GM12878 (cell line): Measurements from ENCODE around the gene RPL19. TPM values are rescaled to one million over a fixed set of nuclear protein-coding genes. Genes with fewer than 3 reads are reported as not detected.

Experiments used
- ATAC-seq: fragments of 200-7000 bp; cut with Tn5 transposase; 3 replicates; pipeline ENCODE4 v1.9.1; 2020; ENCODE audit warnings: mild to moderate bottlenecking, moderate library complexity
- BruUV-seq: library from RNA; stranded (reverse); fragments of 400-500 nt; replicated peaks from 2 replicates; lab custom pipeline; 2021; lab: Mats Ljungman, UMichigan
- CTCF ChIA-PET: fragments of 300-600 bp; sonication (Branson Sonifier 250); formaldehyde crosslinking; extraction: SDS; loops from one replicate; lab custom pipeline; 2021; ENCODE audit warnings: inconsistent platforms; lab: Yijun Ruan, JAX
- POLR2A ChIA-PET: fragments of 350-600 bp; formaldehyde crosslinking; extraction: SDS; loops from one replicate; lab custom pipeline; 2021; ENCODE audit warnings: inconsistent platforms; lab: Charles Lee
- RAD21 ChIA-PET: fragments of 300-600 bp; sonication (Branson Sonifier 250); formaldehyde crosslinking; loops from one replicate; lab custom pipeline; 2023; ENCODE audit warnings: antibody characterized with exemption; ENCODE audit not compliant: unreplicated experiment; lab: Charles Lee
- SMC1A ChIA-PET: fragments of 300-600 bp; sonication (Branson Sonifier 250); formaldehyde crosslinking; loops from one replicate; lab custom pipeline; 2023; ENCODE audit not compliant: unreplicated experiment, uncharacterized antibody; lab: Charles Lee
- DNase-seq: peaks from one replicate; pipeline ENCODE4 v3.0.0-alpha.2; 2011; ENCODE audit warnings: low read depth, low spot score
- FAIRE-seq: peaks from 3 replicates; lab custom pipeline; 2011; peaks lifted over from hg19 to GRCh38; lab: Jason Lieb, UNC
- H2AFZ ChIP-seq: 2 replicates; pipeline ENCODE4 v1.6.0; 2011; ENCODE audit warnings: low read depth, low read length, control low read depth; ENCODE audit not compliant: control insufficient read depth
- H3K27ac ChIP-seq: 2 replicates; pipeline ENCODE4 v1.5.1; 2011; ENCODE audit warnings: control low read depth; ENCODE audit not compliant: control insufficient read depth, insufficient read depth
- H3K27me3 ChIP-seq, 2 experiments: replicated peaks in 1 of 2; 2 replicates each; pipeline versions ENCODE4 v1.6.0 to v1.6.1; 2011; ENCODE audit warnings: low read length in 1 of 2; ENCODE audit not compliant: control insufficient read depth in 2 of 2, insufficient read depth in 2 of 2
- H3K36me3 ChIP-seq, 2 experiments: 2 replicates each; pipeline ENCODE4 v1.5.1; 2011; ENCODE audit warnings: low read length in 1 of 2; ENCODE audit not compliant: control insufficient read depth in 2 of 2, insufficient read depth in 2 of 2
- H3K4me1 ChIP-seq: 2 replicates; pipeline ENCODE4 v1.6.1; 2011; ENCODE audit warnings: mild to moderate bottlenecking, low read length, moderate library complexity, mixed read lengths; ENCODE audit not compliant: control insufficient read depth, insufficient read depth
- H3K4me2 ChIP-seq: 2 replicates; pipeline ENCODE4 v1.6.0; 2011; ENCODE audit warnings: control low read depth; ENCODE audit not compliant: control insufficient read depth, insufficient read depth
- H3K4me3 ChIP-seq: fragments of 200-600 bp; sonication (generic); 2 replicates; pipeline ENCODE4 v1.5.1; 2016
- H3K79me2 ChIP-seq: 2 replicates; pipeline ENCODE4 v1.6.0; 2011; ENCODE audit warnings: low read length; ENCODE audit not compliant: control insufficient read depth, insufficient read depth
- H3K9ac ChIP-seq: 2 replicates; pipeline ENCODE4 v1.8.0; 2011; ENCODE audit warnings: low read length, control low read depth, mixed read lengths; ENCODE audit not compliant: control insufficient read depth, insufficient read depth
- H3K9me3 ChIP-seq: replicated peaks from 3 replicates; pipeline ENCODE4 v1.5.1; 2011; ENCODE audit warnings: mild to moderate bottlenecking, low read length; ENCODE audit not compliant: control insufficient read depth, insufficient read depth
- H4K20me1 ChIP-seq: 2 replicates; pipeline ENCODE4 v1.6.0; 2011; ENCODE audit not compliant: control insufficient read depth, insufficient read depth
- ASH2L ChIP-seq: fragments of 300-600, 200-600 bp; sonication (generic); IDR thresholded peaks from 2 replicates; pipeline ENCODE4 v1.6.1; 2017; ENCODE audit warnings: low read depth, mild to moderate bottlenecking, borderline replicate concordance
- NR2C1 ChIP-seq: fragments of 450-650 bp; IDR thresholded peaks from 2 replicates; pipeline ENCODE4 v1.6.1; 2017; ENCODE audit warnings: antibody characterized with exemption, mild to moderate bottlenecking, moderate library complexity
- NR2F1 ChIP-seq: fragments of 450-650 bp; conservative IDR thresholded peaks from 2 replicates; pipeline ENCODE4 v1.6.1; 2017; ENCODE audit warnings: mild to moderate bottlenecking
- ZNF217 ChIP-seq: fragments of 450-650 bp; IDR thresholded peaks from 2 replicates; pipeline ENCODE4 v1.6.1; 2017; ENCODE audit warnings: antibody characterized with exemption, mild to moderate bottlenecking
- ZNF592 ChIP-seq: fragments of 450-650 bp; IDR thresholded peaks from 2 replicates; pipeline ENCODE4 v1.6.1; 2017; ENCODE audit warnings: mild to moderate bottlenecking, moderate library complexity
- WGBS: methylation state at CpG from one replicate; pipeline ENCODE4 v1.1.6; 2016; ENCODE audit warnings: low lambda C conversion rate; ENCODE audit not compliant: insufficient replicate concordance, insufficient coverage; ENCODE audit errors: missing lambda C conversion rate; 5-methylcytosine and 5-hydroxymethylcytosine counted together
- in situ Hi-C: fragments of 300-500 bp; cut with MboI; formaldehyde crosslinking; loops from 9 replicates; pipeline ENCODE4 v1.14.3; 2018; ENCODE audit warnings: mixed read lengths
- intact Hi-C: fragments of 100-400 bp; cut with micrococcal nuclease; formaldehyde crosslinking; loops from one replicate; pipeline ENCODE4 v1.14.2; 2022; ENCODE audit not compliant: unreplicated experiment
- polyA plus RNA-seq, 11 experiments: library from polyadenylated mRNA; depleted of rRNA in 4 of 11; unstranded in 6 of 11; stranded (reverse) in 5 of 11; fragments of >200 nt; fragmentation: Nextera tagmentation in 4 of 11; fragmentation: Illumina TruSeq in 1 of 11; extraction: Ambion mirVana in 4 of 11; extraction: Trizol in 1 of 11; gene quantifications; 1 replicate in 1 of 11; 2 replicates in 10 of 11; pipeline versions ENCODE4 v1.2.1 to v1.2.3, GENCODE V29; 2011 to 2016; ENCODE audit warnings: inconsistent platforms in 2 of 11, missing spikeins in 2 of 11, low read depth in 1 of 11
- total RNA-seq, 4 experiments: library from RNA; depleted of rRNA in 3 of 4; stranded (reverse); fragments of >200 nt in 3 of 4; fragmentation: Illumina TruSeq in 1 of 4; extraction: Trizol in 1 of 4; gene quantifications; 2 replicates each; pipeline versions ENCODE4 v1.2.1 to v1.2.3, GENCODE V29; 2013 to 2021
- TF ChIP-seq, protein P1 (sequence below): fragments of 450-650 bp; IDR thresholded peaks from 2 replicates; pipeline ENCODE4 v1.6.1; 2018; ENCODE audit warnings: borderline replicate concordance, mild to moderate bottlenecking; ENCODE audit not compliant: partially characterized antibody

RPL19 gene
- total and polyA plus RNA-seq, 10 of the 15 experiments (the other 5 are each of a cell fraction or from before 2014, with no cell fraction given): 1,862 to 5,536 (median 3,836) TPM

DNA sequence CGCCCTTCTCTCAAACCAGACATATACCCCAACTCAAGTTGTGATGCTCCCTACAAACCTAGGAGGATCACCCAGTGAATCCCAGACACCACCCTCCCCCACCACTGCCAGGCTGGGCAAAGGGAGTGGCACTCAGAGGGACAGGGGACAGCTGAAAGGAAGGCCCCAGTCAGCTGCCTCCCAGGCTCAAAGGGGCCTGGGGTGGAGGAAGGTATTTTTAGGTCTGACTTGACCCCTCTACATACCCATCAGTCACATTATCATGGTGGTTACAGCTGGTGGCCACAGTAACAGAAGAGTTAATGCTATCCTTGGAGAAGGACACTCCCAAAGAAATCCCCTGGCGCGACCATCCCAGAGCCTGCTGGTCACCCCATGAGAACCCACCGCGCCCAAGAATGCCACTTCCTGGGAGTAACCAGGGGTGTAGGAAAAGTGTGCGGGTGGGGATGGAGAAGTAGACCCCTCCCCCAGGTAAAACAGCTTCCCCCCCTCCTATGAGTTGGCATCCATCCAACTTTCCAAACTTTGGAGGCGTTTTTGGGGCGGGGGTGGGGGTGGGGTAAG is 3.8 kb upstream of the RPL19 start:
- WGBS: 54% methylated on average over 7 of the region's 8 CpGs
- peak overlapping the region; percentile 98 for H3K4me3 ChIP-seq
- intact Hi-C loops (no loop called here), in situ Hi-C loops (no loop called here)
- peaks cover 14% of the 10 kb centered on the region for H3K4me1 ChIP-seq
- ChIA-PET RAD21 (interaction anchor here (1.1 to 1.4 kb wide), 4 partner anchors 10 to 48 kb away, joined by 3 to 6 read pairs (median 5); no protein-coding TSS in a partner anchor), SMC1A (interaction anchor here (0.7 to 1.3 kb wide), 6 partner anchors 10 to 213 kb away, joined by 3 to 6 read pairs (median 3); no protein-coding TSS in a partner anchor), CTCF (interaction anchor here (1.5 to 2.5 kb wide), 7 partner anchors 10 to 48 kb away, joined by 5 to 20 read pairs (median 8); no protein-coding TSS in a partner anchor), POLR2A (interaction anchor here (1.5 to 2.0 kb wide), 2 partner anchors 11 to 13 kb away, joined by 3 to 9 read pairs; no protein-coding TSS in a partner anchor)
- ATAC-seq: no peak
- peak overlapping the region; percentile 97 for H3K4me2 ChIP-seq
- peaks cover 1 to 4% of the 10 kb centered on the region in 2 experiments; a peak in 2 of 4 replicates for H3K36me3 ChIP-seq
- TF ChIP-seq ZNF592: no peak
- TF ChIP-seq ASH2L: no peak
- no peak for TF ChIP-seq NR2F1
- TF ChIP-seq, protein P1, sequence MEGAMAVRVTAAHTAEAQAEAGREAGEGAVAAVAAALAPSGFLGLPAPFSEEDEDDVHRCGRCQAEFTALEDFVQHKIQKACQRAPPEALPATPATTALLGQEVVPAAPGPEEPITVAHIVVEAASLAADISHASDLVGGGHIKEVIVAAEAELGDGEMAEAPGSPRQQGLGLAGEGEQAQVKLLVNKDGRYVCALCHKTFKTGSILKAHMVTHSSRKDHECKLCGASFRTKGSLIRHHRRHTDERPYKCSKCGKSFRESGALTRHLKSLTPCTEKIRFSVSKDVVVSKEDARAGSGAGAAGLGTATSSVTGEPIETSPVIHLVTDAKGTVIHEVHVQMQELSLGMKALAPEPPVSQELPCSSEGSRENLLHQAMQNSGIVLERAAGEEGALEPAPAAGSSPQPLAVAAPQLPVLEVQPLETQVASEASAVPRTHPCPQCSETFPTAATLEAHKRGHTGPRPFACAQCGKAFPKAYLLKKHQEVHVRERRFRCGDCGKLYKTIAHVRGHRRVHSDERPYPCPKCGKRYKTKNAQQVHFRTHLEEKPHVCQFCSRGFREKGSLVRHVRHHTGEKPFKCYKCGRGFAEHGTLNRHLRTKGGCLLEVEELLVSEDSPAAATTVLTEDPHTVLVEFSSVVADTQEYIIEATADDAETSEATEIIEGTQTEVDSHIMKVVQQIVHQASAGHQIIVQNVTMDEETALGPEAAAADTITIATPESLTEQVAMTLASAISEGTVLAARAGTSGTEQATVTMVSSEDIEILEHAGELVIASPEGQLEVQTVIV: no peak
- TF ChIP-seq NR2C1: no peak
- no peak for TF ChIP-seq ZNF217
- FAIRE-seq: no peak
- H3K9me3 ChIP-seq: no peaks in the 10 kb centered on the region
- peak overlapping the region; percentile 25; the same call in 1 of the 2 replicates for H3K9ac ChIP-seq
- H4K20me1 ChIP-seq: no peaks in the 10 kb centered on the region
- BruUV-seq: no TSS peak
- peaks cover 22% of the 10 kb centered on the region for H3K79me2 ChIP-seq
- H2AFZ ChIP-seq: no peak overlapping the region
- no peaks in the 10 kb centered on the region for H3K27me3 ChIP-seq
- DNase-seq: no peak
- H3K27ac ChIP-seq: peak overlapping the region; percentile 37
